GM13977 (cell line): ENCODE data around the gene PTPN21.

Experiments used
- DNase-seq: peaks from one replicate; pipeline ENCODE4 v3.0.0; 2012; ENCODE audit warnings: low spot score
- in situ Hi-C: fragments of 300-500 bp; cut with MboI; formaldehyde crosslinking; loops from one replicate; pipeline ENCODE4 v1.12.0; 2022; ENCODE audit warnings: low sequenced_read_pairs, low pct_unique_long_range_greater_than_20kb, mixed read lengths, inconsistent platforms; ENCODE audit not compliant: unreplicated experiment
- TF ChIP-seq, protein P1 (sequence below): IDR thresholded peaks from 2 replicates; pipeline ENCODE4 v1.5.1; 2012; ENCODE audit warnings: mild to moderate bottlenecking, control low read depth; ENCODE audit not compliant: insufficient read depth; ENCODE audit errors: extremely low read depth, missing control alignments

The PTPN21 gene

DNA sequence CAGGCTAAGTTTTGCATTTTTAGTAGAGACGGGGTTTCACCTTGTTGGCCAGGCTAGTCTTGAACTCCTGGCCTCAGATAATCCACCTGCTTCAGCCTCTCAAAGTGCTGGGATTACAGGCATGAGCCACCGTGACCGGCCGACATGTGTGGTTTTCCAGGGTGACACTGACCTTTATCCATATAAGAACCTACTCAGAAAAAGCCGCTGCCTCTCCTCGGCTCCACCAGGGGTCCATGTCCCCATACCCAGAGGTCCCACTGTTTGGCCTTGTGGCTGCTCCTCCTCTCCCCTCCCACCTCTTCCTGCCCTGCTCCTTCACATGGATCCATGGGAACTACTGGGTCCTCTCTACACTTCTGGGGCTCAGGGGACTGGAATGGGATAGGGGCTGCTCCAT lies 64.6 kb downstream of the PTPN21 start:
- in situ Hi-C loops: loop anchor here (25.0 kb wide), 1 partner anchor 397 kb away; no protein-coding TSS in a partner anchor
- DNase-seq: no peak
- TF ChIP-seq, protein P1, sequence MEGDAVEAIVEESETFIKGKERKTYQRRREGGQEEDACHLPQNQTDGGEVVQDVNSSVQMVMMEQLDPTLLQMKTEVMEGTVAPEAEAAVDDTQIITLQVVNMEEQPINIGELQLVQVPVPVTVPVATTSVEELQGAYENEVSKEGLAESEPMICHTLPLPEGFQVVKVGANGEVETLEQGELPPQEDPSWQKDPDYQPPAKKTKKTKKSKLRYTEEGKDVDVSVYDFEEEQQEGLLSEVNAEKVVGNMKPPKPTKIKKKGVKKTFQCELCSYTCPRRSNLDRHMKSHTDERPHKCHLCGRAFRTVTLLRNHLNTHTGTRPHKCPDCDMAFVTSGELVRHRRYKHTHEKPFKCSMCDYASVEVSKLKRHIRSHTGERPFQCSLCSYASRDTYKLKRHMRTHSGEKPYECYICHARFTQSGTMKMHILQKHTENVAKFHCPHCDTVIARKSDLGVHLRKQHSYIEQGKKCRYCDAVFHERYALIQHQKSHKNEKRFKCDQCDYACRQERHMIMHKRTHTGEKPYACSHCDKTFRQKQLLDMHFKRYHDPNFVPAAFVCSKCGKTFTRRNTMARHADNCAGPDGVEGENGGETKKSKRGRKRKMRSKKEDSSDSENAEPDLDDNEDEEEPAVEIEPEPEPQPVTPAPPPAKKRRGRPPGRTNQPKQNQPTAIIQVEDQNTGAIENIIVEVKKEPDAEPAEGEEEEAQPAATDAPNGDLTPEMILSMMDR: no peak

DNA sequence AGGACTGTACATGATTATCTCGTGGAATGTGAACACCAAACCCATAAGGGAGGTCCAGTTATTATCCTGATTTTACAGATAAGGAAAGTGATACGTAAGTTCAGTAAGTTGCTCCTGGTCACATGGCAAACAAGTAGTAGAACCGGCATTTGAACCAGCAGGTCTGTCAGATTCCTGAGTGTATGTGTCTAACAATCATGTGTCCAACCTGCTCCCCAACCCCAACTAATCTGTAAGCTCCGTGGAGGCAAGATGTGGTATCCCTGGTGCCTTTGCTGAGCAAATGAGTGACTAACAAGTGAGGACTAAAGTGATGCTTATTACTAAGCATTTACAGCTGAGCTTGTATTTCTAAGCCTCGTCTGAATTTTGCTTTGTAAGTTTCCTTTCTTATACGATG lies 65.9 kb downstream of the PTPN21 start:
- in situ Hi-C loops: loop anchor here (25.0 kb wide), 1 partner anchor 398 kb away; no protein-coding TSS in a partner anchor
- TF ChIP-seq, protein P1: no peak
- no peak for DNase-seq

DNA sequence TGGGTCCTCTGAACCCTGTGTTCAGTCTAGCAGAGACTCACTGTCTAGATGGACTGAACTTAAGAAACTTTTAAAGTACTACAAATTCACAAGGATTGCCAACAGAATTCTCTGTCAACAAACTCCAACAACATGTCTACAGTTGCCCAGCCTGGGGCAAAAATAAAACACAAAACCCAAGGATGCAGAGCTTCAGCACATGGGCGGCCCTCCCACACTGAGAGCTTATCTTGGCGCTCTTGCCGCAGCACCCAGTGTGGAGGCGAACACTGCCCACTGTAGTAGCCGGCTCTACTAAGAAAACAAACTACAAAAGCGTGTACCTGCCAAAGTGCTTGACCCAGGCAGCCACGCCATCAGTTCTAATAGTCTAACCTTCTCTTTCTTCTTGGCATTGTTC lies 66.7 kb downstream of the PTPN21 start:
- in situ Hi-C loops: loop anchor here (25.0 kb wide), 1 partner anchor 399 kb away; no protein-coding TSS in a partner anchor
- DNase-seq: no peak
- TF ChIP-seq, protein P1: no peak

DNA sequence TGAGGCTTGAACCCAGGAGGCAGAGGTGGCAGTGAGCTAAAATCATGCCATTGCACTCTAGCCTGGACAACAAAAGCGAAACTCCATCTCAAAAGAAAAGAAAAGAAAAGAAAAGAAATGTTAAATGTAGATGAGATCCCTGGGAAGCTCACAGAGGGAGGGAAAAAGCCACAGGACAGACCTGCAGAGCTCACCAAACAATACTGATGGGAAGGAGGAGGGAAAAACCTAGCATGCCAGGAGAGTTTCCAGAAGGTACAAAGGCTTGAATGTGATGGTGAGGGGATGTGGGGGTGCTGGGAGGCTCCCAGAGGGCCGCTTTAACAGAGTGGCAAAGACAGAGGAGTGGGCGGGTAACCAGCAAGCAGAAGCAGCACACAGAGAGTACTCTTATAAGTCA lies 72.3 kb downstream of the PTPN21 start:
- TF ChIP-seq, protein P1: no peak
- in situ Hi-C loops: loop anchor here (25.0 kb wide), 1 partner anchor 405 kb away; no protein-coding TSS in a partner anchor
- no peak for DNase-seq

DNA sequence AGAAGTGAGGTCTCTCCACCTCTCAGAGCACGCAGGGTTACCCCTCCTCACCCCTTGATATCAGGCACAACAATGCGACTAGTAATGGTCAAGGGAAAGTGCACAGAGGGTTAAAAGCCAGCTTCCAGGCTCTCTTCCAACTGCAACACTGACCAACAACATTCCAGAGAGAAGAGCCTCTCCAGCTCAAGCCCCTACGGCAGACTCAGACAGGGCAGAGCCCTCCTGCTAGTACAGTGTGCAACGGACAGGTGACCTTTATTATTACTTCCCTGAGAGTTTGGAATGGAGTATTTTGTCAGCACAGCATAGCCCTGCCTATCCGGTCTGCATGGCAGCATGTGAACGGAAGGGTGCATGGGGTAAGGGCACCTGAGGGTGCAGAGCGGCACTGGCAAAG lies 73.0 kb downstream of the PTPN21 start:
- in situ Hi-C loops: loop anchor here (25.0 kb wide), 1 partner anchor 406 kb away; no protein-coding TSS in a partner anchor

DNA sequence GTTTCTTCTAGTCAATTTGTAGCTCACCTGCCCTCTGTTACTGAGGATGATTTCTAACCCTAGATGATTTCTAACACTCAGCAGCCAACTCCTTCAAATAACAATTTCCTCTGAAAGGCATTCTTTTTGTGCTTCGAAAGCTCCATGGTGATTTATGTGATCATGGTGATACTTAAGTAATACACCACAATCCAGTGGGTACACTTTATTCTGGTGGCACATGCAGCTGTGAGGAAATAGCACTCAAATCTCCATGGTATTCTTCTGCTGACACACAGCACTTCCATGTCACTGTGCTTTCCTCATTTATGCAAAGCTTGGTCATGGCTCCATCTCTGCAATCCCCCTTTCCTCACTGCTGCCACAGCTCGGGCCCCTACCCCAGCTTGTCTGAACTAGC lies 73.7 kb downstream of the PTPN21 start:
- DNase-seq: no peak
- in situ Hi-C loops: loop anchor here (25.0 kb wide), 1 partner anchor 406 kb away; no protein-coding TSS in a partner anchor
- TF ChIP-seq, protein P1: no peak

More for the DNA sequence above, 73.0 kb downstream of the PTPN21 start:
- TF ChIP-seq, protein P1: no peak
- no peak for DNase-seq
